BJ (cell line): ENCODE results near the gene FBXO22. TPM values are rescaled to one million over a fixed set of nuclear protein-coding genes. Genes with fewer than 3 reads are reported as not detected.
"Not testable (repeated sequence)": the region's sequence is repeated elsewhere in the genome, so short reads cannot be mapped to it uniquely, and the experiment has no call there.

ENCODE experiments used
- CTCF ChIA-PET: fragments of 350-600 bp; formaldehyde crosslinking; extraction: SDS; loops from one replicate; lab custom pipeline; 2021; ENCODE audit warnings: antibody characterized with exemption, inconsistent platforms; lab: Yijun Ruan, JAX
- POLR2A ChIA-PET: fragments of 300-600 bp; sonication (Branson Sonifier 250); formaldehyde crosslinking; extraction: SDS; loops from one replicate; lab custom pipeline; 2021; ENCODE audit warnings: antibody characterized with exemption; lab: Charles Lee
- DNase-seq: peaks from one replicate; pipeline ENCODE4 v3.0.0-alpha.2; 2011; ENCODE audit warnings: low read depth
- H3K27me3 ChIP-seq: 2 replicates; pipeline ENCODE4 v1.6.0; 2011; ENCODE audit warnings: low read length; ENCODE audit not compliant: control insufficient read depth, insufficient read depth
- H3K36me3 ChIP-seq: 2 replicates; pipeline ENCODE4 v1.5.1; 2011; ENCODE audit warnings: low read length; ENCODE audit not compliant: control insufficient read depth, insufficient read depth
- H3K4me3 ChIP-seq: 2 replicates; pipeline ENCODE4 v1.5.1; 2011; ENCODE audit warnings: low read depth, mild to moderate bottlenecking, control low read depth, low read length
- polyA plus RNA-seq: library from polyadenylated mRNA; depleted of rRNA; stranded (reverse); fragments of >200 nt; gene quantifications from 2 replicates; pipeline ENCODE4 v1.2.3, GENCODE V29; 2011
- TF ChIP-seq, protein P1 (sequence below): IDR thresholded peaks from 2 replicates; pipeline ENCODE4 v1.5.1; 2011; ENCODE audit warnings: low read depth, mild to moderate bottlenecking, control low read depth, inconsistent platforms, low read length, moderate library complexity; ENCODE audit not compliant: insufficient read depth

Gene FBXO22
- polyA plus RNA-seq, 1 experiment: 31.8 TPM

DNA sequence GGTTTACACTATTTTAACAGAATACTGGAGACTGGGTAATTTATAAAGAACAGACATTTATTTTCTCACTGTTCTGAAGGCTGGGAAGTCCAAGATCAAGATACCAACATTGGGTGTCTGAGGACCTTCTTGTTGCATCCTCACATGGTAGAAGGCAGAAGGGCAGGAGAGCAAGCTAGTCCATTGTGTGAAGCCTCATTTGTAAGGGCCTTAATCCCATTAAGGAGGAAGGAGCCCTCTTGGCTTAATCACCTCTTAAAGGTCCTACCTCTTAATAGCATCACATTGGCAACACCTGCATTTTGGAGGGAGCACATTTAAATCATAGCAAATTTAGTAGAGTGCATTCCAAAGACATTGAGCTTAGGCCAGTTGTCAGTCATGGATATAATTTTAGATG lies 34.2 kb upstream of the FBXO22 start:
- ChIA-PET POLR2A (no interaction called here), CTCF (no interaction called here)
- TF ChIP-seq, protein P1, sequence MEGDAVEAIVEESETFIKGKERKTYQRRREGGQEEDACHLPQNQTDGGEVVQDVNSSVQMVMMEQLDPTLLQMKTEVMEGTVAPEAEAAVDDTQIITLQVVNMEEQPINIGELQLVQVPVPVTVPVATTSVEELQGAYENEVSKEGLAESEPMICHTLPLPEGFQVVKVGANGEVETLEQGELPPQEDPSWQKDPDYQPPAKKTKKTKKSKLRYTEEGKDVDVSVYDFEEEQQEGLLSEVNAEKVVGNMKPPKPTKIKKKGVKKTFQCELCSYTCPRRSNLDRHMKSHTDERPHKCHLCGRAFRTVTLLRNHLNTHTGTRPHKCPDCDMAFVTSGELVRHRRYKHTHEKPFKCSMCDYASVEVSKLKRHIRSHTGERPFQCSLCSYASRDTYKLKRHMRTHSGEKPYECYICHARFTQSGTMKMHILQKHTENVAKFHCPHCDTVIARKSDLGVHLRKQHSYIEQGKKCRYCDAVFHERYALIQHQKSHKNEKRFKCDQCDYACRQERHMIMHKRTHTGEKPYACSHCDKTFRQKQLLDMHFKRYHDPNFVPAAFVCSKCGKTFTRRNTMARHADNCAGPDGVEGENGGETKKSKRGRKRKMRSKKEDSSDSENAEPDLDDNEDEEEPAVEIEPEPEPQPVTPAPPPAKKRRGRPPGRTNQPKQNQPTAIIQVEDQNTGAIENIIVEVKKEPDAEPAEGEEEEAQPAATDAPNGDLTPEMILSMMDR: no peak
- H3K36me3 ChIP-seq: peaks cover 6% of the 10 kb centered on the region
- H3K27me3 ChIP-seq: no peaks in the 10 kb centered on the region
- H3K4me3 ChIP-seq: no peak overlapping the region
- DNase-seq: no peak

DNA sequence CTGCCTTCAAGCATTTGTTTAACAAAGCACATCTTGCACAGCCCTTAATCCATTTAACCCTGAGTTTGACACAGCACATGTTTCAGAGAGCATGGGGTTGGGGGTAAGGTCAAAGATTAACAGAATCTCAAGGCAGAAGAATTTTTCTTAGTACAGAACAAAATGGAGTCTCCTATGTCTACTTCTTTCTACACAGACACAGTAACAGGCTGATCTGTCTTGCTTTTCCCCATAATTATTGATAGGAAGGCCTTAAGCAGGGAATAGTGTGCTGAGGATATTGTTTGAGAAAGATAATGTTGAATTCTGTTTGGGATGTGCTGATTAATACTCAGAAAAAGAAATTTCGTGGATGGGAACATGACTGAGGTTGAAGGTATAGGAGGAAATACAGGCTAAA lies 32.1 kb upstream of the FBXO22 start:
- CTCF ChIA-PET, H3K4me3 ChIP-seq, H3K36me3 ChIP-seq, DNase-seq, POLR2A ChIA-PET, H3K27me3 ChIP-seq: not testable (repeated sequence)

DNA sequence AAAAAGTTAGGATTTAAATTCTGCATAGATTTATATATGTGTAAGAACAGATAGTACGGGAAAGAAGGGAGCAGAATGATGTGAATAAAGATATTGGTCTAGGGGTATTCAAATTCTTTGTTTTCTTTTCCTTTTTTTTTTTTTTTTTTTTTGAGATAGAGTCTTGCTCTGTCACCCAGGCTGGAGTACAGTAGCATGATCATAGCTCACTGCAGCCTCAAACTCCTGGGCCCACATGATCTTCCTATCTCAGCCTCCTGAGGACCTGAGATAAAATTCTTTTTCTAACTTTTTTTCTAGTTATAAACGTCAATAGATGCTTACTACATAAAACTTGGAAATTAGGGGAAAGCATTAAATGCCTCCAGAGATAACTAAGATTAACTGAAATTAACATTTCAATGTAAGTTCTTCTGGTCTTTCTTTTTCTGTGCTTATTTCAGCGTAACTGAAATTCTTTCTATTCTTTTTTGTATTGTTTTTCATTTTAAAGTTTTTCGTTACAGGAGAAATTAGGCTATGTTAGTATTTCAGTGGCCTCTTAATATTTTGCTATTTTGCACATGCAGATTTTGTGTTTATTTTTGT lies 31.2 kb upstream of the FBXO22 start:
- ChIA-PET POLR2A (no interaction called here), CTCF (no interaction called here)
- Histone ChIP-seq H3K36me3 (peaks cover 8% of the 10 kb centered on the region), H3K27me3 (no peaks in the 10 kb centered on the region), H3K4me3 (no peak overlapping the region)
- DNase-seq: no peak
- TF ChIP-seq, protein P1: no peak

DNA sequence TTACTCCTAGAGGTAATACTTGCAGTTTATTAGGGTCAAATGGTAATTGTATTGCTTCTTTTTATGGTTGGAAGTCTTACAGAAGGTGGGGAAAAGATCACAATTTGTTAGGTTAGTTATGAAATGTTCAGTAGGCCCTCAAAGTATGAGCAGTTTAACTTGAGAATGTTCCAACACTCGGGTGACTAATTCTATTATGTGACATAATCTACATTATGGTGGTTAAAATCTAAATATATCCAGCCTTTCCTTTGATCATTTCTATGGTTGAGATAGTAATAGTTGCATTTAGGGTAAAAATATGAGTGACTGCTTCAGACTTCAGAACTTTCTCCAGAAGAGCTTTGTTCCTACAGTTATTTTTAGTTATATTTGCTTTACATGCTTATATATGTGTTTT lies 19.6 kb upstream of the FBXO22 start:
- no peaks in the 10 kb centered on the region for H3K27me3 ChIP-seq
- CTCF ChIA-PET: interaction anchor here (0.7 to 1.6 kb wide), 2 partner anchors 20 to 64 kb away, joined by 3 to 4 read pairs; no protein-coding TSS in a partner anchor
- 0 out of 2 replicates have a peak, but pooled peaks cover 1% of the 10 kb centered on the region for H3K36me3 ChIP-seq
- TF ChIP-seq, protein P1: no peak
- H3K4me3 ChIP-seq: no peak overlapping the region
- DNase-seq: no peak
- POLR2A ChIA-PET: no interaction called here

DNA sequence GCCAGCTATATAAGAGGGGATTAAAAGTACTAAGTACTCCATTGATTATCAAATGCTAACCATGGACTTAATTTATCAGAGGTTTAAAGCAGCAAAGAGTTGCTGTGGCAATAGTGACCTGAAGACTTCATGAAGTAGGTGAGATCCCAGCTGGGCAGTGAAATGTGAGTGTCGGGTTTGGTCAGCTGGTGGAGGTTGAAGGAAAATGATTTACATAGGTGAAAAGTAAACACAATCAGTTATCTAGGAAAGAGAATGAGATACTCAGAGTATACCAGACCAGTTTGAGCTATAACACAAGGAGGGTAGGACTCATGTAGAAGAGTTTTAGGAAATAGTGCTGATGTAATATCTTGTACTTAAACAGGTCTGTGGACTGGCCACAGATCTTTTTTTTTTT lies 16.5 kb upstream of the FBXO22 start:
- ChIA-PET CTCF (interaction anchor here (1.5 kb wide), 1 partner anchor 85 kb away, joined by 5 read pairs; no protein-coding TSS in a partner anchor), POLR2A (interaction anchor here (0.6 kb wide), 1 partner anchor 17 kb away, joined by 3 read pairs; no protein-coding TSS in a partner anchor)
- TF ChIP-seq, protein P1: no peak
- Histone ChIP-seq H3K4me3 (no peak overlapping the region), H3K27me3 (no peaks in the 10 kb centered on the region), H3K36me3 (0 out of 2 replicates have a peak, but pooled peaks cover 1% of the 10 kb centered on the region)
- DNase-seq: no peak
